Measurements from ENCODE around the gene ATXN3L. TPM values are rescaled to one million over a fixed set of nuclear protein-coding genes. Genes with fewer than 3 reads are reported as not detected.

Gene ATXN3L
- total RNA-seq, 6 experiments from 2014 or later: not detected

DNA sequence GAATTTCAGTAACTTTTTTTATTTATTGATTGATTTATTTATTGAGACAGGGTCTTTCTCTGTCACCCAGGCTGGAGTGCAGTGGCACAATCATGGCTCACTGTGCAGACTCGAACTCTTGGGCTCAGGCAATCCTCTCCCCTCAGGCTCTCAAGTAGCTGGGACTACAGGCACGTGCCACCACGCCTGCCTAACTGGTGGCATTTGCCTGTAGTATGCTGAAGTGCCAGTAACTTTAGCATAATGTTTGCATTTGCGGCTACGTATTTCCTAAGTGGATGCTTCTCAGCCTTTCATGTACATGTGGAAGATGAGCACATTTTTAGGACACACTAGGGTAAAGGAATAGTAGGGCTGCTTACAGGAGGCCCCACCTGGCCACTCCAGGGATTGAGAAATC, 45.3 kb upstream of the ATXN3L start:
- H3K36me3 ChIP-seq: no peaks in the 10 kb centered on the region
- DNase-seq (no peak), ATAC-seq (no peak)
- no peak overlapping the region for H3K4me3 ChIP-seq
- no peak for TF ChIP-seq CTCF (IDR thresholded peaks at IDR 0.05)
- no peak for TF ChIP-seq POLR2A (IDR thresholded peaks at IDR 0.05)
- no peaks in the 10 kb centered on the region for H3K9me3 ChIP-seq
- no peaks in the 10 kb centered on the region for H3K27me3 ChIP-seq
- no peaks in the 10 kb centered on the region for H3K4me1 ChIP-seq
- intact Hi-C loops (cut with DNase I): no loop called here
- H3K27ac ChIP-seq: no peak overlapping the region
- WGBS (ENCODE audit: insufficient coverage, low coverage, low lambda C conversion rate, missing lambda C conversion rate): 80% methylated on average over 4 of the region's 5 CpGs

GRCh38 chrX:13364230-13364857, 44.5 kb upstream of the ATXN3L start:
- H3K4me1 ChIP-seq: no peaks in the 10 kb centered on the region
- H3K27ac ChIP-seq: no peak overlapping the region
- no peaks in the 10 kb centered on the region for H3K9me3 ChIP-seq
- peak in 1 of 3 donors; percentile 50 for DNase-seq
- H3K36me3 ChIP-seq: no peaks in the 10 kb centered on the region
- WGBS (ENCODE audit: insufficient coverage, low coverage, low lambda C conversion rate, missing lambda C conversion rate): 69% methylated on average over 4 of the region's 4 CpGs
- no peaks in the 10 kb centered on the region for H3K27me3 ChIP-seq
- intact Hi-C loops (cut with DNase I): no loop called here
- TF ChIP-seq POLR2A (IDR thresholded peaks at IDR 0.05) (no peak), CTCF (IDR thresholded peaks at IDR 0.05) (no peak)
- no peak overlapping the region for H3K4me3 ChIP-seq
- ATAC-seq: peak in 2 of 4 donors; percentile 60 to 88

DNA sequence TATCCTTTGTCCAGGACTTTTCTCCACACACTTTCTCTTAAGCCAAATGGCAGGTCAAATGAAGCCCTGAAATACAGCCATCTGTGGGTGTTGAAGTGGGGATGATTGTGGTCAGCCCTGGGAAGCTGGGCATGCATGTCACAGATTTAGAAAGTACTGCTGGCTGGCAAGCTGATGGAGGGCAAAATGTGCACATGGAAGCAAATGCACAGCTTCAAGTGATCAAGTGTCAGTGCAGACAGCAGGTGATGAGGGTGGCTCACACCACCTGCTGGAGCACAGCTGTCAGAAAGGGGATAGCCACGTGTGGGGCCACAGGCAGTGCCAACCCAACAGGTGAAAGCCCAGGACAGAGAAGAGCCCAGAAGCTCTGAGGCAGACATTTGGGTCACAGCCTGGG, 40.3 kb upstream of the ATXN3L start:
- H3K36me3 ChIP-seq: no peaks in the 10 kb centered on the region
- H3K4me1 ChIP-seq: no peaks in the 10 kb centered on the region
- H3K27ac ChIP-seq: no peak overlapping the region
- ATAC-seq (no peak), DNase-seq (no peak)
- 33% methylated on average over 1 of the region's 1 CpG for WGBS (ENCODE audit: insufficient coverage, low coverage, low lambda C conversion rate, missing lambda C conversion rate)
- no peak overlapping the region for H3K4me3 ChIP-seq
- H3K27me3 ChIP-seq: peaks cover 0 to 5% of the 10 kb centered on the region in 2 donors
- no peaks in the 10 kb centered on the region for H3K9me3 ChIP-seq
- intact Hi-C loops (cut with DNase I): no loop called here
- no peak for TF ChIP-seq POLR2A (IDR thresholded peaks at IDR 0.05)
- no peak for TF ChIP-seq CTCF (IDR thresholded peaks at IDR 0.05)

GRCh38 chrX:13357925-13358324, 38.1 kb upstream of the ATXN3L start:
- no peaks in the 10 kb centered on the region for H3K4me1 ChIP-seq
- 38% methylated on average over 1 of the region's 1 CpG for WGBS (ENCODE audit: insufficient coverage, low coverage, low lambda C conversion rate, missing lambda C conversion rate)
- no peak for ATAC-seq

More at GRCh38 chrX:13357925-13358324, 38.1 kb upstream of the ATXN3L start:
- Histone ChIP-seq H3K27ac (no peak overlapping the region), H3K27me3 (peaks cover 0 to 5% of the 10 kb centered on the region in 2 donors), H3K36me3 (no peaks in the 10 kb centered on the region), H3K9me3 (no peaks in the 10 kb centered on the region), H3K4me3 (no peak overlapping the region)
- TF ChIP-seq CTCF (IDR thresholded peaks at IDR 0.05) (no peak), POLR2A (IDR thresholded peaks at IDR 0.05) (no peak)
- intact Hi-C loops (cut with DNase I): no loop called here
- no peak for DNase-seq

Measured in right lobe of liver (tissue), 6 donors.